IMR-90 (cell line): ENCODE results near the gene TIMM50. TPM values are rescaled to one million over a fixed set of nuclear protein-coding genes. Genes with fewer than 3 reads are reported as not detected.

Experiments used
- ATAC-seq: fragments of 200-7000 bp; cut with Tn5 transposase; 2 replicates; pipeline ENCODE4 v1.9.1; 2020; ENCODE audit warnings: low read depth, mild to moderate bottlenecking, moderate library complexity
- BruUV-seq: library from RNA; stranded (reverse); fragments of 400-500 nt; replicated peaks from 2 replicates; lab custom pipeline; 2021; lab: Mats Ljungman, UMichigan
- CTCF ChIA-PET: fragments of 300-600 bp; formaldehyde crosslinking; extraction: SDS; loops from one replicate; lab custom pipeline; 2021; ENCODE audit warnings: antibody characterized with exemption; lab: Yijun Ruan, JAX
- POLR2A ChIA-PET: fragments of 300-600 bp; sonication (Branson Sonifier 250); formaldehyde crosslinking; loops from one replicate; lab custom pipeline; 2022; ENCODE audit warnings: antibody characterized with exemption; ENCODE audit not compliant: unreplicated experiment; lab: Charles Lee
- DNase-seq: peaks from one replicate; pipeline ENCODE4 v3.0.0; 2013
- H2AFZ ChIP-seq: replicated peaks from 2 replicates; pipeline ENCODE3; 2013; ENCODE audit warnings: low read length, mild to moderate bottlenecking; ENCODE audit not compliant: poor library complexity
- H2AK5ac ChIP-seq: 2 replicates; pipeline ENCODE4 v1.6.1; 2013; ENCODE audit warnings: low read depth, low read length, inconsistent platforms
- H2AK9ac ChIP-seq: replicated peaks from 2 replicates; pipeline ENCODE3; 2013; ENCODE audit warnings: mild to moderate bottlenecking, low read depth, low read length, moderate library complexity; ENCODE audit not compliant: poor library complexity
- H2BK120ac ChIP-seq: 2 replicates; pipeline ENCODE4 v1.6.1; 2013; ENCODE audit warnings: low read depth, low read length, inconsistent platforms
- H2BK15ac ChIP-seq: 3 replicates; pipeline ENCODE4 v1.6.1; 2013; ENCODE audit warnings: low read depth, low read length, inconsistent platforms
- H2BK20ac ChIP-seq: 2 replicates; pipeline ENCODE4 v1.6.1; 2013; ENCODE audit warnings: low read depth, mild to moderate bottlenecking, inconsistent platforms, low read length, moderate library complexity
- H2BK5ac ChIP-seq: 2 replicates; pipeline ENCODE4 v1.6.1; 2013; ENCODE audit warnings: mild to moderate bottlenecking, low read depth, low read length, inconsistent platforms; ENCODE audit not compliant: poor library complexity, severe bottlenecking
- H3K14ac ChIP-seq: replicated peaks from 2 replicates; pipeline ENCODE4 v1.6.1; 2013; ENCODE audit warnings: low read depth, low read length, inconsistent platforms
- H3K18ac ChIP-seq: 2 replicates; pipeline ENCODE4 v1.6.1; 2013; ENCODE audit warnings: low read depth, low read length, control low read depth
- H3K23ac ChIP-seq: 2 replicates; pipeline ENCODE4 v1.6.1; 2013; ENCODE audit warnings: low read depth, low read length, inconsistent platforms
- H3K27ac ChIP-seq: 2 replicates; pipeline ENCODE4 v1.5.1; 2013; ENCODE audit warnings: mild to moderate bottlenecking, control low read depth, low read length; ENCODE audit not compliant: insufficient read depth
- H3K27me3 ChIP-seq: 2 replicates; pipeline ENCODE4 v1.6.1; 2013; ENCODE audit warnings: low read length; ENCODE audit not compliant: control insufficient read depth, insufficient read depth
- H3K36me3 ChIP-seq: 2 replicates; pipeline ENCODE4 v1.6.1; 2013; ENCODE audit warnings: low read length, mixed read lengths; ENCODE audit not compliant: control insufficient read depth, insufficient read depth
- H3K4ac ChIP-seq: 2 replicates; pipeline ENCODE4 v1.6.1; 2013; ENCODE audit warnings: low read depth, low read length, inconsistent platforms
- H3K4me1 ChIP-seq: 2 replicates; pipeline ENCODE4 v1.6.1; 2013; ENCODE audit warnings: low read length, mixed read lengths; ENCODE audit not compliant: control insufficient read depth, insufficient read depth
- H3K4me2 ChIP-seq: 2 replicates; pipeline ENCODE4 v1.6.1; 2013; ENCODE audit warnings: low read depth, mild to moderate bottlenecking, control low read depth, low read length, moderate library complexity
- H3K4me3 ChIP-seq: 2 replicates; pipeline ENCODE4 v1.5.1; 2013; ENCODE audit warnings: low read depth, mild to moderate bottlenecking, control low read depth, low read length, moderate library complexity; ENCODE audit not compliant: insufficient read depth
- H3K56ac ChIP-seq: 2 replicates; pipeline ENCODE4 v1.6.1; 2013; ENCODE audit warnings: low read length, inconsistent platforms; ENCODE audit not compliant: insufficient read depth; ENCODE audit errors: extremely low read depth
- H3K79me1 ChIP-seq, 2 experiments: 2 replicates each; pipeline ENCODE4 v1.6.1; 2013; ENCODE audit warnings: low read length in 2 of 2, inconsistent platforms in 1 of 2, low read depth in 1 of 2
- H3K9ac ChIP-seq: 2 replicates; pipeline ENCODE4 v1.6.1; 2013; ENCODE audit warnings: low read depth, low read length, control low read depth
- H3K9me1 ChIP-seq: 2 replicates; pipeline ENCODE4 v1.6.1; 2013; ENCODE audit warnings: low read length, inconsistent platforms; ENCODE audit not compliant: insufficient read depth
- H3K9me3 ChIP-seq: 2 replicates; pipeline ENCODE4 v1.6.1; 2013; ENCODE audit warnings: low read length; ENCODE audit not compliant: control insufficient read depth, insufficient read depth
- H4K20me1 ChIP-seq: 2 replicates; pipeline ENCODE4 v1.6.1; 2013; ENCODE audit warnings: low read length, inconsistent platforms; ENCODE audit not compliant: insufficient read depth
- H4K5ac ChIP-seq: 2 replicates; pipeline ENCODE4 v1.6.1; 2013; ENCODE audit warnings: mild to moderate bottlenecking, low read depth, low read length, control low read depth
- H4K8ac ChIP-seq, 2 experiments: 2 replicates each; pipeline ENCODE4 v1.6.1; 2013; ENCODE audit warnings: low read depth in 2 of 2, low read length in 2 of 2, control low read depth in 1 of 2, inconsistent platforms in 1 of 2
- H4K91ac ChIP-seq: 2 replicates; pipeline ENCODE4 v1.6.1; 2013; ENCODE audit warnings: low read depth, low read length, inconsistent platforms; ENCODE audit not compliant: insufficient read depth
- BHLHE40 ChIP-seq: fragments of 150-350 bp; IDR thresholded peaks from 2 replicates; pipeline ENCODE4 v1.6.1; 2016; ENCODE audit warnings: mild to moderate bottlenecking, low read depth, low read length
- CEBPB ChIP-seq: IDR thresholded peaks from 2 replicates; pipeline ENCODE4 v1.6.1; 2012; ENCODE audit warnings: low read depth, low read length, improper control_type of control experiment
- FOS ChIP-seq: fragments of 150-350 bp; IDR thresholded peaks from 2 replicates; pipeline ENCODE4 v1.6.1; 2016; ENCODE audit warnings: low read depth, low read length
- MAFK ChIP-seq: IDR thresholded peaks from 2 replicates; pipeline ENCODE4 v1.6.1; 2012; ENCODE audit warnings: low read depth, low read length, improper control_type of control experiment
- MAZ ChIP-seq: IDR thresholded peaks from 2 replicates; pipeline ENCODE4 v1.6.1; 2012; ENCODE audit warnings: low read depth, mild to moderate bottlenecking, low read length, improper control_type of control experiment, moderate library complexity, borderline replicate concordance
- MXI1 ChIP-seq: IDR thresholded peaks from 2 replicates; pipeline ENCODE4 v1.6.1; 2012; ENCODE audit warnings: low read depth, mild to moderate bottlenecking, low read length, moderate library complexity, borderline replicate concordance
- NFE2L2 ChIP-seq: fragments of 150-350 bp; IDR thresholded peaks from 2 replicates; pipeline ENCODE4 v1.6.1; 2016; ENCODE audit warnings: low read depth, mild to moderate bottlenecking, low read length
- POLR2A ChIP-seq: IDR thresholded peaks from 2 replicates; pipeline ENCODE4 v1.6.1; 2012; ENCODE audit warnings: mild to moderate bottlenecking, low read depth, low read length
- RCOR1 ChIP-seq: IDR thresholded peaks from 2 replicates; pipeline ENCODE4 v1.6.1; 2012; ENCODE audit warnings: mild to moderate bottlenecking, low read length, improper control_type of control experiment; ENCODE audit not compliant: insufficient replicate concordance
- WGBS, 2 experiments: methylation state at CpG; one replicate each; pipeline versions ENCODE4 v1.1.5 to v1.1.7; 2013; ENCODE audit warnings: missing lambda C conversion rate in 2 of 2; ENCODE audit not compliant: insufficient read length in 1 of 2; ENCODE audit errors: extremely low coverage in 2 of 2; 5-methylcytosine and 5-hydroxymethylcytosine counted together
- dilution Hi-C: fragments of 300-500 bp; cut with HindIII; formaldehyde crosslinking; loops from one replicate; pipeline ENCODE4 v1.14.3; 2018; ENCODE audit warnings: low sequenced_read_pairs; ENCODE audit not compliant: unreplicated experiment
- in situ Hi-C: fragments of 300-500 bp; cut with MboI; formaldehyde crosslinking; loops from 3 replicates; pipeline ENCODE4 v1.14.3; 2019; ENCODE audit warnings: low sequenced_read_pairs, inconsistent platforms, mixed read lengths
- intact Hi-C: fragments of 100-400 bp; cut with micrococcal nuclease; formaldehyde crosslinking; loops from 2 replicates; pipeline ENCODE4 v1.10.0; 2022
- polyA plus RNA-seq, 3 experiments: library from polyadenylated mRNA; depleted of rRNA; stranded (reverse); fragments of >200 nt; gene quantifications; 2 replicates each; pipeline ENCODE4 v1.2.3, GENCODE V29; 2012; ENCODE audit warnings: low replicate concordance in 1 of 3
- total RNA-seq: library from RNA; depleted of rRNA; stranded (reverse); fragments of >200 nt; gene quantifications from 2 replicates; pipeline ENCODE4 v1.2.3, GENCODE V29; 2012
- TF ChIP-seq, protein P1 (sequence below): conservative IDR thresholded peaks from 2 replicates; pipeline ENCODE4 v1.5.1; 2012; ENCODE audit warnings: mild to moderate bottlenecking, low read depth, low read length, improper control_type of control experiment
- TF ChIP-seq, protein P2 (sequence below): fragments of 150-350 bp; IDR thresholded peaks from 2 replicates; pipeline ENCODE4 v1.6.1; 2016; ENCODE audit warnings: low read depth, mild to moderate bottlenecking, low read length, moderate library complexity, borderline replicate concordance

TIMM50 gene
- total and polyA plus RNA-seq, 2 of the 4 experiments (the other 2 are of a cell fraction): 52.0 to 76.8 TPM

DNA sequence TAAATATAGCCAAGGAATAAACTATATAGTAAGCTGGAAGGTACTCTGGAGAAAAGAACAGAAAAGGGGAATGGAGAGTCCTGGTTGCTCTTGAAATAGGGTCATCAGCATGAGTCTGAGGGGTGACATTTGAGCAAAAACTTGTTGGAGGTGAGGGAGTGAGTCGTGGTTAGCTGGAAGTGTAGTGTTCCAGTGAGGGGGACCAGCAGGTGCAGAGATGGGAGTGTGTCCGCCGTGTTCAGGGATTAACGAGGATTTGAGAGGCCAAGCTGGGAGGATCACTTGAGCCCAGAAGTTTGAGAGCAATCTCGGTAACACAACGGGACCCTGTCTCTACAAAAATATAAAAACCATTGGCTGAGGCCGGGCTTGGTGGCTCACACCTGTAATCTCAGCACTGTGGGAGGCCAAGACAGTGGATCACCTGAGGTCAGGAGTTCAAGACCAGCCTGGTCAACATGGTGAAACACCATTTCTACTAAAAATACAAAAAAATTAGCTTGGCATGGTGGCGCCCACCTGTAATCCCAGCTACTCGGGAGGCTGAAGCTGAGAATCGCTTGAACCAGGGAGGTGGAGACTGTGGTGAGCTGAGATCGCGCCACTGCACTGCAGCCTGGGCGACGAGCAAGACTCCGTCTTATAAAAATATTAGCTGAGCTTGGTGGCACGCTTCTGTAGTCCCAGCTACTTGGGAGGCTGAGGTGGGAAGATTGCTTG is 34.1 kb upstream of the TIMM50 start:
- in situ Hi-C loops: loop anchor here (25.0 kb wide), 1 partner anchor 391 kb away; the partner anchor contains the start of genes DYRK1B and FBL
- H2AK9ac ChIP-seq: peak overlapping the region; percentile 60
- dilution Hi-C loops: no loop called here
- peaks cover 11 to 61% of the 10 kb centered on the region in 2 experiments; a peak in 3 of 4 replicates for H3K79me1 ChIP-seq
- H2BK20ac ChIP-seq: no peak overlapping the region
- no peak overlapping the region for H3K27ac ChIP-seq
- no peak overlapping the region for H3K18ac ChIP-seq
- H3K36me3 ChIP-seq: peaks cover 12% of the 10 kb centered on the region; the same call in 1 of the 2 replicates
- intact Hi-C loops: loop anchor here (10.0 kb wide), 1 partner anchor 398 kb away; the partner anchor contains the start of gene FBL
- H3K27me3 ChIP-seq: no peaks in the 10 kb centered on the region
- H3K14ac ChIP-seq: no peak overlapping the region
- peak overlapping the region; percentile 83 for H3K4me3 ChIP-seq
- peak overlapping the region; percentile 15; the same call in 1 of the 2 replicates for H2AK5ac ChIP-seq
- H4K8ac ChIP-seq: no peak overlapping the region
- no peak overlapping the region for H3K56ac ChIP-seq
- 0 out of 2 replicates have a peak overlapping the region, but pooled peaks have one; percentile 7 for H3K4ac ChIP-seq
- H2BK5ac ChIP-seq: no peak overlapping the region
- TF ChIP-seq CEBPB: no peak
- TF ChIP-seq RCOR1: no peak
- TF ChIP-seq FOS: no peak
- TF ChIP-seq MAFK: no peak
- no peak for TF ChIP-seq BHLHE40
- TF ChIP-seq, protein P1, sequence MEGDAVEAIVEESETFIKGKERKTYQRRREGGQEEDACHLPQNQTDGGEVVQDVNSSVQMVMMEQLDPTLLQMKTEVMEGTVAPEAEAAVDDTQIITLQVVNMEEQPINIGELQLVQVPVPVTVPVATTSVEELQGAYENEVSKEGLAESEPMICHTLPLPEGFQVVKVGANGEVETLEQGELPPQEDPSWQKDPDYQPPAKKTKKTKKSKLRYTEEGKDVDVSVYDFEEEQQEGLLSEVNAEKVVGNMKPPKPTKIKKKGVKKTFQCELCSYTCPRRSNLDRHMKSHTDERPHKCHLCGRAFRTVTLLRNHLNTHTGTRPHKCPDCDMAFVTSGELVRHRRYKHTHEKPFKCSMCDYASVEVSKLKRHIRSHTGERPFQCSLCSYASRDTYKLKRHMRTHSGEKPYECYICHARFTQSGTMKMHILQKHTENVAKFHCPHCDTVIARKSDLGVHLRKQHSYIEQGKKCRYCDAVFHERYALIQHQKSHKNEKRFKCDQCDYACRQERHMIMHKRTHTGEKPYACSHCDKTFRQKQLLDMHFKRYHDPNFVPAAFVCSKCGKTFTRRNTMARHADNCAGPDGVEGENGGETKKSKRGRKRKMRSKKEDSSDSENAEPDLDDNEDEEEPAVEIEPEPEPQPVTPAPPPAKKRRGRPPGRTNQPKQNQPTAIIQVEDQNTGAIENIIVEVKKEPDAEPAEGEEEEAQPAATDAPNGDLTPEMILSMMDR: no peak
- TF ChIP-seq, protein P2, sequence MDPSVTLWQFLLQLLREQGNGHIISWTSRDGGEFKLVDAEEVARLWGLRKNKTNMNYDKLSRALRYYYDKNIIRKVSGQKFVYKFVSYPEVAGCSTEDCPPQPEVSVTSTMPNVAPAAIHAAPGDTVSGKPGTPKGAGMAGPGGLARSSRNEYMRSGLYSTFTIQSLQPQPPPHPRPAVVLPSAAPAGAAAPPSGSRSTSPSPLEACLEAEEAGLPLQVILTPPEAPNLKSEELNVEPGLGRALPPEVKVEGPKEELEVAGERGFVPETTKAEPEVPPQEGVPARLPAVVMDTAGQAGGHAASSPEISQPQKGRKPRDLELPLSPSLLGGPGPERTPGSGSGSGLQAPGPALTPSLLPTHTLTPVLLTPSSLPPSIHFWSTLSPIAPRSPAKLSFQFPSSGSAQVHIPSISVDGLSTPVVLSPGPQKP: no peak
- TF ChIP-seq POLR2A: no peak
- no peak for TF ChIP-seq MXI1
- no peak for TF ChIP-seq NFE2L2
- no peak for TF ChIP-seq MAZ
- no peaks in the 10 kb centered on the region for H3K9me3 ChIP-seq
- WGBS, 2 experiments: 88% methylated on average over 13 of the region's 16 CpGs; no CpG with 5 or more reads in 1 of the 2 experiments
- DNase-seq (no peak), ATAC-seq (no peak)
- H2AFZ ChIP-seq: no peak overlapping the region
- H3K23ac ChIP-seq: no peak overlapping the region
- H2BK15ac ChIP-seq: no peak overlapping the region
- no TSS peak for BruUV-seq
- CTCF ChIA-PET: no interaction called here
- POLR2A ChIA-PET: no interaction called here
- no peak overlapping the region for H4K91ac ChIP-seq
- peaks cover 8% of the 10 kb centered on the region for H3K9me1 ChIP-seq
- peak overlapping the region; percentile 96 for H3K9ac ChIP-seq
- H4K5ac ChIP-seq: no peak overlapping the region
- H3K4me1 ChIP-seq: peaks cover 5% of the 10 kb centered on the region
- H4K20me1 ChIP-seq: peaks cover 44% of the 10 kb centered on the region
- H3K4me2 ChIP-seq: peak overlapping the region; percentile 64
- H2BK120ac ChIP-seq: no peak overlapping the region
